Measurements from ENCODE around the gene P2RX3. TPM values are rescaled to one million over a fixed set of nuclear protein-coding genes. Genes with fewer than 3 reads are reported as not detected.
"Not testable (repeated sequence)": the region's sequence is repeated elsewhere in the genome, so short reads cannot be mapped to it uniquely, and the experiment has no call there.

Gene P2RX3
- 1 to 10 TPM in 1 of 3 donors, under 1 TPM in 2; 0.76 to 1.4 (median 0.83) TPM for polyA plus RNA-seq (ENCODE audit: insufficient read length in 3 of 3)
- long read RNA-seq, donor 1: 0 reads
- long read RNA-seq, donor 2: 0 reads
- long read RNA-seq, donor 3: 0 reads
- long read RNA-seq, donor 4: 0 reads
- long read RNA-seq, donor 5: 0 reads
- long read RNA-seq, donor 6: 0 reads
- long read RNA-seq, donor 7, partial matches to known transcripts: 0 of 1 reads
- long read RNA-seq, donor 7, other reads (novel, unspliced or antisense): 0 of 1 reads
- long read RNA-seq, donor 8, partial matches to known transcripts: 0 of 2 reads
- long read RNA-seq, donor 8, other reads (novel, unspliced or antisense): 0 of 2 reads
- long read RNA-seq, donor 9: 0 reads
- long read RNA-seq, donor 10: 0 reads
- long read RNA-seq, donor 11: 0 reads
- long read RNA-seq, donor 12, partial matches to known transcripts: 6 of 7 reads
- long read RNA-seq, donor 12, other reads (novel, unspliced or antisense): 0 of 7 reads
- long read RNA-seq, donor 13: 0 reads
- long read RNA-seq, donor 14: 0 reads
- long read RNA-seq, donor 15: 0 reads
- long read RNA-seq, donor 16: 0 reads

DNA sequence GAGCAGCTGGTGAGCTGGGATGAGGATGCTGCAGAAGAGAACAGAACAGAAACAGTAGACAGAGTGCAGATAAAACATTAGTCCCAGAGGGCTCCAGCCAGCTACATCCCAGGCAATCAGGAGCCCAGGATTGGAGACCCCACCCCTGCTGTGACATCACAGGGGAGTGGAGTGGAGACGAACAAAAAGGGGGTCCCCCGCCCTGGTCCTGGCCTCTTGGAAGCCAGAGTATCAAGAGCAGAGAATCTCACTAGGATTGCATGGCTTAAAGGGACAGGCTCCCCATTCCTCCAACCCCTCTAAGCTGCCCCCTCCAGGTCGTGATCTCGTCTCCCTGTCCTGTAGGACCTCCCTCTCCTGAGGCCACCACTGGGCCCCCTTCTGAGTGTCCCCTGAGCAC lies at the start of gene P2RX3:
P2RX3 (plus strand) TSS at position 211 of the 400 bp plus-strand sequence. CDS start 199 bp downstream, outside the sequence.
- no peak for DNase-seq

DNA sequence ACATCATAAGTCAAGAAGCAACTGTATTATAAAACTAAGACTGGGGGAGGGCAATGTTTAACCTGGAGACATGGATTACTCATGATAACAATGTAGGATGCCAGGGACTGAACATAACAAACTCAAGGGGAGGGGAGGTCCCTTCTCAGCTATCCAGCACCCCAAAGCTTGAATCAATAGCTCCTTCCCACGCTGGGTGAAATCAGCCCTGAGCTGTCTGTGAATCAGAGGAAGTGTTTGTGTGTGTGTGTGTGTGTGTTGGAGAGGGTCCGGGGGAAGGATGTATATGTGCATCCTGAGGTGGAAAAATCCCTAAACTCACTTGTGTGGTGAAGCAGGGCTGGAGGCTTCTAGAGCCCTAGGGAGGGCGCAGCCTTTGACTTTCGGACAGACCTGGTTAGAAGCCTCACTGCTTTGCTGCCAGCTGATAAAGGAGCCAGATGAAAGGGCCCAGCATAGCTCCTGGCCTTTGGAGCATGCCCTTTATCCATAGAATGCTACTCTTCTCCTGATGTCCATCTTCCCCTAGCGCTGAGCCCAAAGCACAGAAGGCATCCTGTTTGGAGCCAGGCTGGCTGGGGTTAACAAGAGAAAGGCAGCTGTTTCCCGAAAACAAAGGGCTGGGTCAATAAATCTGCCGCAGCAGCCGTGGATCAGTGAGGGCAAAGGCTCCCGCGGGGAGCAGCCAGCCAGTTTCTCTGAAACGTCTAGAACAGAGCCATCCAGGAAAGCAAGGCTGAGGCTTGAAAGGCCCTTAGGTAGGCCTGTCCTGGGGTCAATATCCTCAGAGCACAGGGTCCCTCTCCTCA lies 49.2 kb upstream of the P2RX3 start:
- peak; percentile 58 for DNase-seq

GRCh38 chr11:57290288-57290687 lies 47.9 kb upstream of the P2RX3 start:
- no peak for DNase-seq

- DNase-seq: no peak
These were observed 43.7 kb upstream of the P2RX3 start for GRCh38 chr11:57294225-57295131.

GRCh38 chr11:57296205-57296604 lies 41.9 kb upstream of the P2RX3 start:
- DNase-seq: not testable (repeated sequence)

- DNase-seq: no peak
These were observed 40.9 kb upstream of the P2RX3 start for GRCh38 chr11:57297221-57297620.

DNA sequence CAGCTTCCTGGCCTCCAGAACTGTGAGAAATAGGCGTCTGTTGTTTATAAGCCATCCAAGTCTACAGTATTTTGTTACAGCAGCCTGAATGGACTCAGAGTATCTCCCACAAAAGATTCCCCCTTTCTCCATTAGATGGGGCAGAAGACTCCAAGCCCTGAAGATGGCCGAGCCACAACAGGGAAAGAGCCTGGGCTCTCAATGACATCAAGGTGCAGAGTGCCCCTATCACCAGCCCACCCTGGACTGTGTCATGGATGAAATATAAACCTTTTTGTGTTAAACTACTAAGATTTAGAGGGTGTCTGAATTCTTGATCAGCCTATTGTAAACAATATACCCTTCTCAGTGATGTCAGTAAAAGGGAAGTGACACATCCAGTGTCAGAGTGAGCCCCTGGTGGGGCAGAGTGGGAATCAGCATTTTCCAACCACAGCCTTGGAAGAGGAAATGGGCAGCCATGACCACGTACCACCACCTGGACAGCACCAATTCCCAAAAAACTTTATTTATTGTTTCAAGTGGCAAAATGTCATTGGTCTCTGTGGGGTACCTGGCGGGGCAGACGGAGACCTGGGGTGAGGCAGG lies 38.9 kb upstream of the P2RX3 start:
- no peak for DNase-seq

- no peak for DNase-seq
These were observed 37.4 kb upstream of the P2RX3 start for GRCh38 chr11:57300785-57301184.

DNA sequence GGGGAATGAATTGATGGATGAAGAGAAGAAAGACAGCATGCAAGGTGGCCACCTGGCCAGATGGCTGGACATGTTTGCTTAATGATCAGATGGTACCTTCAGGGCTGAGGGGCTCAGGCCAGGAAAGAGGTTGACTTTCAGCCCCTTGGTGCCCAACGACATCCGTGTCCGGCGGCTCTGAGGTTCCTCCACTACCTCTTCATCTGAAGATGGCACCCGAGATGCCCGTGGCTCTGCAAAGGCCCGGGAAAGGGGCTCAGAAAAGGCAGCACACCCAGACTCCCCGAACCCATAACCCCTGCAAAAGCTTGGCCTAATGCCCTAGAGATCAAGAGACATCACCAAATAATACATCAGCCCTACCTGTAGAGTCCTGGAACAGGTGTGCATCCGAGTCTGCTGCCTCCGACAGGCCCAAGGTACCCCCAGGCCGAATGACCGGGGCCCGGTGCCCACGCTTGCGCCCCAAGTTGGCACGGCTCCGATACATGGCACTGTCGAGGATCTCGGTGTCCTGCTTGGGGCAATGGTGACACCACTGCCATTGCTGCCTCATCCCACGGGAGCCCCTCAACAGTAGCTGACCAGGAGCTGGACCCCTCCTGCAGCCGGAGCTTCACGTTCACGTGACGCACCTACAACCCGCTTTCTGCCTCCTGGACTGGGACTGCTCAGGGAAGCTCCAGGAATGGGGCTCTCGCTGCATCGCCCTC lies 36.3 kb upstream of the P2RX3 start:
- DNase-seq: no peak

- no peak for DNase-seq
These were observed 35.7 kb upstream of the P2RX3 start for GRCh38 chr11:57302489-57302888.

DNA sequence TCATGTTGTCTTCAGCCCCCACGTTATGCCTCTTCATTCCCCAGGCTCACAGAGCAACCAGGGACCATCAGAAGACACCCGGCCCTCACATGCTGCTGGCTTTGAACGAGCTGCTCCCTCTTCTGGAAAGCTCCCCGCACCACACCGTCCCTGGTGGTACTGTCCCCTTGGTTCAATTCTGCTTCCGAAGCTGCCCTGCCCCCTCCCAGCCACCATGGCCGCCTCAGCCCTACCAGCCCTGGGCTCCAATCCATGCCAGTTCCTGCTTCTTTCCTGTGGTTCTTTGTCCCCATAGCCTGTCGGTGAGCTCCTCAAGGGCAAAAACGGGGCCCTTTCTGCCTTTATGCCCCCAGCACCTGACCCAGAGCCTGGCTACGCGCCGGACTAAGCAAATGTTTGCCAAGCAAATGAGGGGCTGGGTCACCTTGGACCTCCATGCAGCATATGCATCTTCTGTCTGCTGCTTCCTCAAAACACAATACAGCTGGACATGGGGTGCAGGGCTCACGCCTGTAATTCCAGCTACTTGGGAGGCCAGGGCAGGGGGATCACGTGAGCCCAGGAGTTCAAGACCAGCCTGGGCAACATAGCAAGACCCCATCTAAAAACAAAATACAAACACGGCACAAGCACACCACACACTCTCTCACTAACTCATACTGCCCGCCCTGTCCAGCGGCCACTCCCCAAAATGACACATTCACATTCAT lies 34.7 kb upstream of the P2RX3 start:
- DNase-seq: no peak

- no peak for DNase-seq
These were observed 34.1 kb upstream of the P2RX3 start for GRCh38 chr11:57303990-57304579.

GRCh38 chr11:57305523-57305922 lies 32.6 kb upstream of the P2RX3 start:
- no peak for DNase-seq

- DNase-seq: no peak
These were observed 31.8 kb upstream of the P2RX3 start for GRCh38 chr11:57306161-57306876.

- no peak for DNase-seq
These were observed 31.1 kb upstream of the P2RX3 start for GRCh38 chr11:57306940-57307565.

DNA sequence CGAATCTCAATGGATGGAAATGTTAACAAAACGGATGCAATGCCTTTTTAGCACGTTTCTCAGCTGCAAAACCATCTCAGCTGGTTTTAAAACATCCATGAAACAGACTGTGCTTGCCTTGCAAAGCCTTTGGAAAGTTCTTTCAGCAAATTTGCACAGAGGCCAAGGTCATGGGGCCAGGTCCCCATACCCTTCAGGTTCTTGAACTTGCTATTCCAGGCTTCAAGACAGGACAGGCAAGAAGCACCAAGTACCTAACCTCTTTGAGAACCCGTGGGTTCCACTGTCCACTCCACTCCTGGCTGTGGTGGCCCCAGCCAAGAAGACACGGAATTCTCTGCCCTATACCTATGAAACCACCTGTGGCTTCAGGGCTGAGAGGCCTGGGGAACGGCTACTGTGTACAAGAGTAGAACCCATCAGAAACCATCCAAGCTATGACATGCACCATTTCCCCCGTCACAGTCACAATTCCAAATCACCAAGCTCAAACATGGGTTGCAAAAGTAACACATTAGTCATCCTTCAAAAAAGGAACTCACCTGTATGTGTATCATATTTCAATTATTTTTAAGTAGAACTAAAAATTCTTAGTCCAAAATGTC lies 30.4 kb upstream of the P2RX3 start:
- DNase-seq: no peak

GRCh38 chr11:57308426-57309060 lies 29.6 kb upstream of the P2RX3 start:
- DNase-seq: no peak
